HG03175 (cell line): ENCODE results near the gene CD79B.
A peak's percentile ranks its signal among the peaks of the same experiment; 100 is the strongest.
"Not testable (repeated sequence)": the region's sequence is repeated elsewhere in the genome, so short reads cannot be mapped to it uniquely, and the experiment has no call there.

Experiments
- ATAC-seq: cut with Tn5 transposase; IDR thresholded peaks from one replicate; pipeline ENCODE4 v1.9.1; 2021; ENCODE audit warnings: mild to moderate bottlenecking, moderate library complexity; ENCODE audit not compliant: unreplicated experiment

Gene CD79B

GRCh38 chr17:63934183-63935112, 2.3 kb upstream of the CD79B start:
- no peak for ATAC-seq

DNA sequence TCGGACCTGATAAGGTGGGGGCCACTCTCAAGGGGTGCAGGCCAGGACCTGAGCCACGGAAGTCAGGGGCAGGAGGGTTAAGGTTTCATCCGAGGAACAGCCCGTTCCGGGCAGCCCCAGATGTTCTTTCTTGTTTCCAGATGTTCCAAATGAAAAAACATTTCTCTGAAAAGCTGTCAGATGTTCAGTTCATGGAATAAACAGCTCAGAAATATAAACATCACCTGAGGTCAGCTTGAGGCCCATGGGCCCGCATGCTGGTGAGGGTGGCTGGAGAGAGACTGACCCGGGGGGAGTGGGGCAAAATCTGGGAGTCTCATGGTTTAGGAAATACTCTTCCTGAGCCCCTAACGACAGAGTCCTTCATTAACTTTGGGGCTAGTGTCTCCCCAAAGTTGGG, 1.5 kb upstream of the CD79B start:
- no peak for ATAC-seq

- ATAC-seq: peak; percentile 3
These were observed 590 bp upstream of the CD79B start for GRCh38 chr17:63932721-63933120.

- ATAC-seq: no peak
These were observed 1.1 kb downstream of the CD79B start for GRCh38 chr17:63930951-63931575.

DNA sequence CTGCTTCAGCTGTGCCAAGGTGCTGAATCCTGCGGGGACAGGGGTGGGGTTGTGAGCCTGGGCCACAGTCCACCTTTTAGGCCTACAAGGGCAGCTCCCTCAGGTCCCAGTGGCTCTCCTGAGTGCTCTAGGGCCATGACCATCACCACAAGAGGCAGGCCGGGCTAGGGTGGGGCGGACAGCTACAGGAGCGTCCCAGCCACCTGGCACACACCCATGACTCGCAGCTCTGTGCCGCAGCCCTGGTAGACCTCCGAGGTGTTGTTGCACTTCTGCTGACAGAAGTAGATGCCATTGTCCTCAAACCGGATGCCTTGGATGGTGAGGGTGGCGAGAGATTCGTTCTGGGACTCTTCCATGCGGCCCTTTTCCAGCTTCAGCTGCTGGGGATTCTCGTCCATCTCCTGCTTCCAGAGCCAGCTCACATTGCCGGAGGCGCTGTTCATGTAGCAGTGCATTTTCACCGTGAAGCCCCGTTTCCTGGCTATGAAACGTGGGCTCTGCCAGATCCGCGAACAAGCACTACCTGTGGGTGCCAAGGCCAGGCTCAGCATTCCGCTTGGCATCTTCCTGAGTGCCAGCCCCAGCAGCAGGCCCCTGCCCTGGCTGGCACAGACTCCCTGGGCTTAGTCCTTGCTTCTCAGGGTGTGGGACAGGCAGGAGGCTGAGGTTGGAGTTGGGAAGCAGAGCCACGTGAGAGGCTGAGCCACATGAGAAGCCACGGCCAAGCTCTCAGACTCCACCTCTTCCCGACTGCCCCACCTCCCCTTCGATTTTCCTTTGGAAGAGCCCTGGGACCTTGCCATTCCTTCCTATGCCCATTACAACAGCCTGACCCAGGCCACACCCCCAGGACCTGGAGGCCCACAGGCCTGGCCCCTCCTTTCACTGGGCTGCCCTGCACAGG, 2.0 kb downstream of the CD79B start:
- no peak for ATAC-seq

DNA sequence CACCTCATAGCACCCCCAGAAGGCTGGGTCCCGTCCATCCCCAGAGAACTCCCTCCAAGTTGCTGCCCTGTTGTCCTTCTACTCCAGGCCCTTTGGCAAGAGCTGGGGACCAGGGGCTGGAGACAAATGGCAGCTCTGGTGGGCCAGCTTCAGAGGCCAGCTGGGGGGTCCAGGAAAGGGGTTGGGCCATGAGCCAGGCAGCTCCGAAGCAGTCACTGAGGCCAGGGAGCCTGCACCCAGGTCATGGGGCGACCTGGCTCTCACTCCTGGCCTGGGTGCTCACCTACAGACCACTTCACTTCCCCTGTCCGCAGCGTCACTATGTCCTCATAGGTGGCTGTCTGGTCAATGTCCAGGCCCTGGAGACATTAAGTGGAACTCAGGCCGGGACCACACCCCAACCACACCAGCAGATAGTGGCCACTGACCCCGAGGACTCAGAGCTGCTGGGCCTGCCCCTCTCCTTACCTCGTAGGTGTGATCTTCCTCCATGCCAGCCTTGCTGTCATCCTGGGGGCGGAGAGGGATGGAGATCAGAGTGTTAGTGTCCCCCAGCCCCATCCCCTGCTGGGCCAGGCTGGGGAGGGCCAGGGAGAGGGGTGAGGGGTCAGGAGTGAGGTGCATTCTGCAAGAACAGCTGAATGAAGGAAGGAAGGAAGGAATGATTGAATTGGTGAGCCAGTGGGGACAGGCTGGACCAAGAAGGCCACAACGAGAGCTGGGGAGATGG, 3.0 kb downstream of the CD79B start:
- ATAC-seq: no peak

- no peak for ATAC-seq
These were observed 3.9 kb downstream of the CD79B start for GRCh38 chr17:63928172-63928666.

GRCh38 chr17:63927464-63928171, 4.5 kb downstream of the CD79B start:
- no peak for ATAC-seq

DNA sequence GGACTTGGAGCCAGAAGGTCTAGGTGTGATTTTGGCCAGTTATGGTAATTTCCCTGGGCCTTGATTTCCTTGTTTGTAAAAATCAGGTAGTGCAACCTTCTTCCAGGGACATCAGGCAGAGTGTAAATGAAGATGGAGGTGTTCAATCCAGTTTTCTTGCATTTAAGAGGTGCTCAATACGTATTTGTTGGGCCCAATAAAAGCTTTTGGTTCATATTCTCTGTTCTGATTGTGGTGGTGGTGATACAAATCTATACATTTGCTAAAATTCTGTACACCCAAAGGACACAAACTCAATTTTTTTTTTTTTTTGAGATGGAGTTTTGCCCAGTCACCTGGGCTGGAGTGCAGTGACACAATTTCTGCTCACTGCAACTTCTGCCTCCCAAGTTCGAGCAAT, 6.0 kb downstream of the CD79B start:
- no peak for ATAC-seq

GRCh38 chr17:63925615-63926014, 6.5 kb downstream of the CD79B start:
- ATAC-seq: no peak

DNA sequence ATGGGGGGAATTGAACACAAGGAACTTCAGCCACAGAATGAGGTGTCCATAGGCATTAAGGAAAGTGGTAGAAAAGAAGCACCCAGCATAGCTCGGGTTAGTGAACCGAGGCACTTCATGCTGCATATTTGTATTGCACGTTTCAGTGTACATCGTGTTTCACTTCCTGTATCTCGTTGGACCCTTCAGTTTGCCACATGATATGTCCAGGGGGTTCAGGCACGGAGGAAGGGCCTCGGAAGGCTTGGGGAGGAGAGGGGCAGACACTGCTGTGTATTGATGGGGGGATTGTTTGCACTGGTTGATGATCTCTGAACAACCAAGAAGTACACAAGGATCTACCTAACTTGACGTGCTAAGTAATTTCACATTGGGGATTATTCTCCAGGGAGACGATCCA, 9.7 kb downstream of the CD79B start:
- ATAC-seq: peak; percentile 58

- ATAC-seq: not testable (repeated sequence)
These were observed 11.4 kb downstream of the CD79B start for GRCh38 chr17:63920779-63921178.

- not testable (repeated sequence) for ATAC-seq
These were observed 12.1 kb downstream of the CD79B start for GRCh38 chr17:63920050-63920449.

DNA sequence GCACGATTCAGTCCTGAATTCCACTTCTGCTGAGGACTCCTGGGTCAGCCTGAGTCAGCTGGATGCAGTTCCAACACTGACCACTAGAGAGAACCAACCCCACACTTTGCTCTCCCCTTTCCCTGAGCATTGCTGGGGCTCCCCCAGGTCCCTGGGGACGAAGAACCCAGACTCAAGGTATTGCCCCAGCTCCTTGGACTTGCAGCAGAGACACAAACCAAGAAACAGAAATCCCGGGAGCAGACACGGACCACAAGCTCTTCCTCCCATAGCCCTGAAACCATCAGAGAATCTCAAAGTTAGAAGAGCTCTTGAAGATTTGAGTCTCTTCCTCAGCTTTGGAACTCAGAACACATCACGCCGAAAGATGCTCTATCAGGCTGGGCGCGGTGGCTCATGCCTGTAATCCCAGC, 12.8 kb downstream of the CD79B start:
- peak; percentile 62 for ATAC-seq

DNA sequence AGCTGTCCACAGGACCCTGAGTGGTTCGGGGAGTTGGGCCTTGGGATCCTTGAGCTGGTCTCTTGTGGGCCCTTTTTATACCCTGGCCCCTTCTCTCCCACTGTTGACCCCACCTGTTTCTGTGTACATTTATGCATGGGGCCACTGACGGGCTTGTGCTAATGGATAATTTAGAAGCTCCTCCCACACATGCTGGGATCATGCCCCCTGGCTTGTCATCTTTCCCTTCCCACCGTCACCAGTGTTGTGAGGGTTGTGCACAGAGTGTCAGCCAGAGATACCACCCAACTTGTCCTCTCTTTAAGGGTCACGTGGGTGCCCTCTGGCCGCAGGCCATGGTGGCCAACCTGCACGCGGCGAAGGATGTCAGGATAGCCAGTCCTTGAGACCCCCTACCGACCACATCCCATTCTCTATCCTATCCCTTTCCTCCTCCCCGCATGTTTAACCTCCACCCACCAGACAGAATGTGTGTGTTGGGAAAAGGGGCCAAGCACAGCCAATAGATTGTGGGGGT, 13.3 kb downstream of the CD79B start, which contains the start of gene GH1:
GH1 (minus strand) TSS at position 51 of the 517 bp plus-strand sequence. CDS start 63 bp downstream, outside the sequence.
- not testable (repeated sequence) for ATAC-seq

DNA sequence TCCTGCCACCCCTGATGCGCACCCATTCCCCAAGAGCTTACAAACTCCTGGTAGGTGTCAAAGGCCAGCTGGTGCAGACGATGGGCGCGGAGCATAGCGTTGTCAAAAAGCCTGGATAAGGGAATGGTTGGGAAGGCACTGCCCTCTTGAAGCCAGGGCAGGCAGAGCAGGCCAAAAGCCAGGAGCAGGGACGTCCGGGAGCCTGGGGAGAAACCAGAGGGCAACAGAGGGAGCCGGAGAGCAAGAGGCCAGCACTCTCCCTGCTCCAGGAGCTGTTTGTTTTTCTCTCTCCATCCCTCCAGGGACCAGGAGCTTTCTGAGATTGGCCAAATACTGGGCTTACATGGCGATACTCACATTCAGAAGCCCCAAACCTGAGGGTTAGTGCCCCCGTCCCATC, 13.8 kb downstream of the CD79B start:
- ATAC-seq: no peak

- no peak for ATAC-seq
These were observed 14.5 kb downstream of the CD79B start for GRCh38 chr17:63917646-63918045.

DNA sequence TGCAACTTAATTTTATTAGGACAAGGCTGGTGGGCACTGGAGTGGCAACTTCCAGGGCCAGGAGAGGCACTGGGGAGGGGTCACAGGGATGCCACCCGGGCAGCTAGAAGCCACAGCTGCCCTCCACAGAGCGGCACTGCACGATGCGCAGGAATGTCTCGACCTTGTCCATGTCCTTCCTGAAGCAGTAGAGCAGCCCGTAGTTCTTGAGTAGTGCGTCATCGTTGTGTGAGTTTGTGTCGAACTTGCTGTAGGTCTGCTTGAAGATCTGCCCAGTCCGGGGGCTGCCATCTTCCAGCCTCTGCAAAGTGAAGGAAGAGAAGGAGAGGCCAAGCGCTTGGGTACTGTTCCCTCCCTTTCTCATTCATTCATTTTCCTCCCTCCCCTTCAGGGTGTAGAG, 14.9 kb downstream of the CD79B start:
- not testable (repeated sequence) for ATAC-seq

DNA sequence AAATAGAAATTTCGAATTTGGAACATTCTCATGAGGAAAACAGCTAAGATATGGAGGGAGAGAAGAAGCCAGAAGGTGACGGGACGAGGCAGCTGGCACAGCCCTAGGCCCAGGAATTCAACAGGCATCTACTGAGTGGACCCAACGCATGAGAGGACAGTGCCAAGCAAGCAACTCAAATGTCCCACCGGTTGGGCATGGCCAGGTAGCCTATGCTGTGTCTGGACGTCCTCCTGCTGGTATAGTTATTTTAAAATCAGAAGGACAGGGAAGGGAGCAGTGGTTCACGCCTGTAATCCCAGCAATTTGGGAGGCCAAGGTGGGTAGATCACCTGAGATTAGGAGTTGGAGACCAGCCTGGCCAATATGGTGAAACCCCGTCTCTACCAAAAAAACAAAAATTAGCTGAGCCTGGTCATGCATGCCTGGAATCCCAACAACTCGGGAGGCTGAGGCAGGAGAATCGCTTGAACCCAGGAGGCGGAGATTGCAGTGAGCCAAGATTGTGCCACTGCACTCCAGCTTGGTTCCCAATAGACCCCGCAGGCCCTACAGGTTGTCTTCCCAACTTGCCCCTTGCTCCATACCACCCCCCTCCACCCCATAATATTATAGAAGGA, 15.5 kb downstream of the CD79B start:
- ATAC-seq: no peak
